BJ (cell line): ENCODE results near the gene HOOK2. TPM values are rescaled to one million over a fixed set of nuclear protein-coding genes. Genes with fewer than 3 reads are reported as not detected.
"Not testable (repeated sequence)": the region's sequence is repeated elsewhere in the genome, so short reads cannot be mapped to it uniquely, and the experiment has no call there.

ENCODE experiments used
- CTCF ChIA-PET: fragments of 350-600 bp; formaldehyde crosslinking; extraction: SDS; loops from one replicate; lab custom pipeline; 2021; ENCODE audit warnings: antibody characterized with exemption, inconsistent platforms; lab: Yijun Ruan, JAX
- POLR2A ChIA-PET: fragments of 300-600 bp; sonication (Branson Sonifier 250); formaldehyde crosslinking; extraction: SDS; loops from one replicate; lab custom pipeline; 2021; ENCODE audit warnings: antibody characterized with exemption; lab: Charles Lee
- DNase-seq: peaks from one replicate; pipeline ENCODE4 v3.0.0-alpha.2; 2011; ENCODE audit warnings: low read depth
- H3K27me3 ChIP-seq: 2 replicates; pipeline ENCODE4 v1.6.0; 2011; ENCODE audit warnings: low read length; ENCODE audit not compliant: control insufficient read depth, insufficient read depth
- H3K36me3 ChIP-seq: 2 replicates; pipeline ENCODE4 v1.5.1; 2011; ENCODE audit warnings: low read length; ENCODE audit not compliant: control insufficient read depth, insufficient read depth
- H3K4me3 ChIP-seq: 2 replicates; pipeline ENCODE4 v1.5.1; 2011; ENCODE audit warnings: low read depth, mild to moderate bottlenecking, control low read depth, low read length
- CTCF ChIP-seq: IDR thresholded peaks from 2 replicates; pipeline ENCODE4 v1.5.1; 2011; ENCODE audit warnings: low read depth, mild to moderate bottlenecking, control low read depth, inconsistent platforms, low read length, moderate library complexity; ENCODE audit not compliant: insufficient read depth
- polyA plus RNA-seq: library from polyadenylated mRNA; depleted of rRNA; stranded (reverse); fragments of >200 nt; gene quantifications from 2 replicates; pipeline ENCODE4 v1.2.3, GENCODE V29; 2011

The HOOK2 gene
- polyA plus RNA-seq, 1 experiment, result 10.4 TPM

- Histone ChIP-seq H3K36me3 (peaks cover 10% of the 10 kb centered on the region), H3K4me3 (peak overlapping the region; percentile 93), H3K27me3 (no peaks in the 10 kb centered on the region)
- ChIA-PET POLR2A (no interaction called here), CTCF (interaction anchor here (1.1 to 17.9 kb wide), 3 partner anchors 34 to 47 kb away, joined by 3 to 874 read pairs (median 4); partner anchors contain the start of gene HOOK2)
- DNase-seq, result no peak
- no peak for TF ChIP-seq CTCF
Observed at GRCh38 chr19:12800923-12801465, 25.6 kb upstream of the HOOK2 start.

GRCh38 chr19:12800466-12800770 is 25.1 kb upstream of the HOOK2 start:
- no peak for DNase-seq
- ChIA-PET POLR2A (no interaction called here), CTCF (interaction anchor here (1.1 to 17.9 kb wide), 3 partner anchors 34 to 47 kb away, joined by 3 to 874 read pairs (median 4); partner anchors contain the start of gene HOOK2)
- TF ChIP-seq CTCF, result no peak
- Histone ChIP-seq H3K36me3 (peaks cover 10% of the 10 kb centered on the region), H3K27me3 (no peaks in the 10 kb centered on the region), H3K4me3 (peak overlapping the region; percentile 93)

GRCh38 chr19:12799742-12800465 is 24.6 kb upstream of the HOOK2 start:
- POLR2A ChIA-PET, result no interaction called here
- Histone ChIP-seq H3K36me3 (peaks cover 10% of the 10 kb centered on the region), H3K27me3 (no peaks in the 10 kb centered on the region), H3K4me3 (no peak overlapping the region)
- CTCF ChIA-PET, result interaction anchor here (0.9 to 17.9 kb wide), 5 partner anchors 33 to 80 kb away, joined by 3 to 874 read pairs (median 4); partner anchors contain the start of gene HOOK2
- no peak for DNase-seq
- no peak for TF ChIP-seq CTCF

GRCh38 chr19:12797607-12798006 is 22.3 kb upstream of the HOOK2 start:
- H3K4me3 ChIP-seq, DNase-seq, H3K27me3 ChIP-seq, POLR2A ChIA-PET: not testable (repeated sequence)
- CTCF ChIA-PET, result interaction anchor here (0.6 to 17.9 kb wide), 4 partner anchors 31 to 81 kb away, joined by 3 to 874 read pairs (median 12); partner anchors contain the start of gene HOOK2
- peaks cover 11% of the 10 kb centered on the region for H3K36me3 ChIP-seq

GRCh38 chr19:12797141-12797587 is 21.8 kb upstream of the HOOK2 start:
- no peak for TF ChIP-seq CTCF
- Histone ChIP-seq H3K4me3 (no peak overlapping the region), H3K36me3 (peaks cover 12% of the 10 kb centered on the region), H3K27me3 (no peaks in the 10 kb centered on the region)
- POLR2A ChIA-PET, result no interaction called here
- no peak for DNase-seq
- CTCF ChIA-PET, result interaction anchor here (0.6 to 17.9 kb wide), 7 partner anchors 9 to 80 kb away, joined by 3 to 874 read pairs (median 10); partner anchors contain the start of genes HOOK2, RNASEH2A and TRIR
